Measurements from ENCODE around the gene MAS1.

DNA sequence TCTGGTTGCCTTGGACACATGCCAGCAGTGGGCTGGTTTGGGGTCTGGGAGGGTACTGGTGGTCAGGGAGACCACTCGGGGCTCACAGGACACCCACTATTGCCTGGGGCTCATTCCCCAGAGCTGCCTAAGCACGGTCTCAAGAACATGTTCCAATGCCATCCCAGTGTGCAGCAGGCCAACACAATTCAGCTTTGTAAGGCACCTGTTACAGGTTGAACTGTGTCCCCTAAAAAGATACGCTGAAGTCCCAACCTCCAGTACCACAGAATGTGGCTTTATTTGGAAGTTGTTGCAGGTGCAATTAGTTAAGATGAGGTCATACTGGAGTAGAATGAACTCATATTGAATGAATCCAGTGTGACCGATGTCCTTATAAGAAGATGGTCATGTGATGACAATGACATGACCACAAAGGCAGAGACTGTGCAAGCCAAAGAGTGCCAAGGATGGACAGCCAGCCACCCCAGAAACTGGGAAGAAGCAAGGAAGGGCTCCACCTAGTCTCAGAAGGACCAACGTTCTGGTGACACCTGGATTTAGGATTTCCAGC is 13.5 kb upstream of the MAS1 start:
- TF ChIP-seq CTCF (IDR thresholded peaks at IDR 0.05; ENCODE audit: borderline replicate concordance, extremely low read depth, low read length, poor library complexity, severe bottlenecking) (no peak), EZH2 (IDR thresholded peaks at IDR 0.05; ENCODE audit: borderline replicate concordance, low read depth, low read length, severe bottlenecking) (no peak)
